Keratinocyte (primary cell): Measurements from ENCODE around the gene C12orf42. TPM values are rescaled to one million over a fixed set of nuclear protein-coding genes. Genes with fewer than 3 reads are reported as not detected.
"Not testable (repeated sequence)": the region's sequence is repeated elsewhere in the genome, so short reads cannot be mapped to it uniquely, and the experiment has no call there.

ENCODE experiments used
- DNase-seq: peaks from one replicate; pipeline ENCODE4 v3.0.0-alpha.2; 2011; ENCODE audit warnings: low read depth, missing footprints, low spot score
- FAIRE-seq: peaks from 2 replicates; lab custom pipeline; 2011; peaks lifted over from hg19 to GRCh38; lab: Jason Lieb, UNC
- H2AFZ ChIP-seq: 2 replicates; pipeline ENCODE4 v1.6.0; 2012; ENCODE audit warnings: low read length, control low read depth, inconsistent platforms; ENCODE audit not compliant: control insufficient read depth
- H3K27ac ChIP-seq: 2 replicates; pipeline ENCODE4 v1.5.1; 2011; ENCODE audit warnings: low read length; ENCODE audit not compliant: control insufficient read depth, insufficient read depth
- H3K27me3 ChIP-seq: 3 replicates; pipeline ENCODE4 v1.6.0; 2011; ENCODE audit warnings: low read length; ENCODE audit not compliant: control insufficient read depth, insufficient read depth; ENCODE audit errors: extremely low read depth
- H3K36me3 ChIP-seq, 2 experiments: 2 replicates in 1 of 2; 3 replicates in 1 of 2; pipeline ENCODE4 v1.5.1; 2011; ENCODE audit warnings: low read length in 2 of 2, mild to moderate bottlenecking in 1 of 2; ENCODE audit not compliant: control insufficient read depth in 2 of 2, insufficient read depth in 2 of 2; ENCODE audit errors: extremely low read depth in 1 of 2
- H3K4me1 ChIP-seq: 3 replicates; pipeline ENCODE4 v1.5.1; 2011; ENCODE audit warnings: low read length; ENCODE audit not compliant: control insufficient read depth, insufficient read depth; ENCODE audit errors: extremely low read depth
- H3K4me2 ChIP-seq: 3 replicates; pipeline ENCODE4 v1.6.0; 2011; ENCODE audit warnings: low read depth, low read length; ENCODE audit not compliant: control insufficient read depth, insufficient read depth; ENCODE audit errors: extremely low read depth
- H3K4me3 ChIP-seq, 3 experiments: fragments of 200-600 bp in 1 of 3; sonication (generic) in 1 of 3; 2 replicates in 2 of 3; 3 replicates in 1 of 3; pipeline ENCODE4 v1.5.1; 2011 to 2016; ENCODE audit warnings: low read length in 3 of 3, mild to moderate bottlenecking in 3 of 3, control low read depth in 2 of 3, inconsistent platforms in 1 of 3, low read depth in 1 of 3, mixed read lengths in 1 of 3, mixed run types in 1 of 3, moderate library complexity in 1 of 3; ENCODE audit not compliant: control insufficient read depth in 2 of 3, insufficient read depth in 2 of 3; ENCODE audit errors: extremely low read depth in 1 of 3
- H3K79me2 ChIP-seq: 2 replicates; pipeline ENCODE4 v1.6.0; 2012; ENCODE audit warnings: low read length; ENCODE audit not compliant: control insufficient read depth, insufficient read depth
- H3K9ac ChIP-seq: 3 replicates; pipeline ENCODE4 v1.6.0; 2011; ENCODE audit warnings: low read length; ENCODE audit not compliant: control insufficient read depth, insufficient read depth; ENCODE audit errors: extremely low read depth
- H3K9me1 ChIP-seq: 3 replicates; pipeline ENCODE4 v1.6.0; 2011; ENCODE audit warnings: low read length; ENCODE audit not compliant: control insufficient read depth, insufficient read depth; ENCODE audit errors: extremely low read depth
- H3K9me3 ChIP-seq: 2 replicates; pipeline ENCODE4 v1.5.1; 2012; ENCODE audit warnings: low read depth, low read length; ENCODE audit not compliant: control insufficient read depth
- H4K20me1 ChIP-seq: 3 replicates; pipeline ENCODE4 v1.6.0; 2011; ENCODE audit warnings: low read length; ENCODE audit not compliant: control insufficient read depth, insufficient read depth; ENCODE audit errors: extremely low read depth
- CTCF ChIP-seq, 3 experiments: IDR thresholded peaks in 1 of 3; conservative IDR thresholded peaks in 1 of 3; optimal IDR thresholded peaks in 1 of 3; 2 replicates in 2 of 3; 3 replicates in 1 of 3; pipeline versions ENCODE3 to v1.5.1; 2011; ENCODE audit warnings: low read length in 3 of 3, mild to moderate bottlenecking in 3 of 3, moderate library complexity in 2 of 3, control low read depth in 1 of 3, inconsistent platforms in 1 of 3; ENCODE audit not compliant: insufficient read depth in 2 of 3; ENCODE audit errors: extremely low read depth in 1 of 3
- EZH2 ChIP-seq: IDR thresholded peaks from one replicate; pipeline ENCODE4 v1.6.1; 2012; ENCODE audit warnings: inconsistent platforms, mild to moderate bottlenecking, low read length, moderate library complexity
- dilution Hi-C: fragments of 300-500 bp; cut with MboI; formaldehyde crosslinking; loops from one replicate; pipeline ENCODE4 v1.7.0; 2020; ENCODE audit warnings: low sequenced_read_pairs; ENCODE audit not compliant: extremely low pct_ligation_motif_present
- polyA plus RNA-seq, 5 experiments: library from polyadenylated mRNA; depleted of rRNA in 3 of 5; stranded (reverse) in 3 of 5; stranded (forward) in 1 of 5; unstranded in 1 of 5; fragments of >200 nt; gene quantifications; 1 replicate in 1 of 5; 2 replicates in 3 of 5; 3 replicates in 1 of 5; pipeline versions ENCODE4 v1.2.1 to v1.2.3, GENCODE V29; 2011 to 2012; ENCODE audit warnings: missing spikeins in 2 of 5, low read depth in 1 of 5, low replicate concordance in 1 of 5

The C12orf42 gene
- polyA plus RNA-seq, 1 donor (not counting 4 experiments of a cell fraction or from before 2014, with no cell fraction given), result 0.08 TPM

DNA sequence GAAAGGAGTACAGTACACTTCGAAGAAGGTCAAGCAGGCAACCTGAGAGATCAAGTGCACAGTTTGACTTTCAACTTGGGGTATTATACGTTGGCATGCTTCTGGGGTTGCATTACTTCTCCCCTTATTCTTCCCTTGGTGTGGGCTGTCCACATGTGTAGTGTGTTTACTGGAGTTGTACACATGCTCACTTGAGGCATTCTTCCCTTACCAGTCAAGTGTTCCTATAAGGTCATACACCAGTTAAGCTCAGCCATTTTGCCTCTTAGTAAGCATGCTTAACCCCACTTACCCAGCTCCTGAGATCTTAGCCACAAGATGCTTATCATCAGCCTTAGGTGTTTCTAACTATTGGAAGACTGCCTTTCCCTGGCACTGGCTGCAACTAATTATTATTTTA is 63.8 kb downstream of the C12orf42 start:
- no peak overlapping the region for H3K4me3 ChIP-seq
- H3K79me2 ChIP-seq, result no peaks in the 10 kb centered on the region
- no peak for DNase-seq
- dilution Hi-C loops, result no loop called here
- no peaks in the 10 kb centered on the region for H3K4me1 ChIP-seq
- H3K27me3 ChIP-seq, result no peaks in the 10 kb centered on the region
- no peak overlapping the region for H3K4me2 ChIP-seq
- TF ChIP-seq EZH2, result no peak
- TF ChIP-seq CTCF (optimal IDR thresholded peaks at IDR 0.05 in 1 of 3, IDR thresholded peaks at IDR 0.05 in 1 of 3, conservative IDR thresholded peaks at IDR 0.05 in 1 of 3; ENCODE audit: extremely low read depth in 1 of 3, insufficient read depth in 2 of 3, low read length in 3 of 3), result no peak
- H3K9ac ChIP-seq, result no peak overlapping the region
- H3K9me1 ChIP-seq, result no peaks in the 10 kb centered on the region
- no peaks in the 10 kb centered on the region for H3K36me3 ChIP-seq
- no peak for FAIRE-seq
- no peak overlapping the region for H3K27ac ChIP-seq
- no peak overlapping the region for H2AFZ ChIP-seq
- no peaks in the 10 kb centered on the region for H4K20me1 ChIP-seq
- no peaks in the 10 kb centered on the region for H3K9me3 ChIP-seq

DNA sequence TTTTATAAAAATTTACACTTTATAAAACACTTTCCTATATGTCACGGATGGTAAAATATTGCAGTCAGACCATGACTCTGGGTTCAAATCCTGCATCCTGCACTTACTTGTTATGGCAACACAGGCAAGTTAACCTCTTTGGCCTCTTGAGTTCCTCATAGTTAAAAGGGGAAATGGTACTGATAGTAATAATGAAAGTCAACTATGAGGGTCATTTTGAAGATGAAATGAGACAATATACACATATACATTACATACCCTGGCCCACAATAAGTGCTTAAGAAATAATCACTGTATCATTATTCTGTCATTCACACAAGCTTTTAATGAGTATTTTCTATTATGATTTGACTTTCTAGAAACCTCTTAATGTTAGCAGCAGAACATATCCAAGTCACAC is 64.4 kb downstream of the C12orf42 start:
- DNase-seq (no peak), FAIRE-seq (no peak)
- H3K27ac ChIP-seq, result no peak overlapping the region
- no peak overlapping the region for H3K9ac ChIP-seq
- no peak overlapping the region for H2AFZ ChIP-seq
- no peaks in the 10 kb centered on the region for H3K9me3 ChIP-seq
- no peaks in the 10 kb centered on the region for H3K4me1 ChIP-seq
- dilution Hi-C loops, result no loop called here
- no peak overlapping the region for H3K4me2 ChIP-seq
- H3K9me1 ChIP-seq, result no peaks in the 10 kb centered on the region
- no peaks in the 10 kb centered on the region for H3K79me2 ChIP-seq
- no peaks in the 10 kb centered on the region for H3K27me3 ChIP-seq
- no peak for TF ChIP-seq EZH2
- H4K20me1 ChIP-seq, result no peaks in the 10 kb centered on the region
- H3K4me3 ChIP-seq, result no peak overlapping the region
- H3K36me3 ChIP-seq, result no peaks in the 10 kb centered on the region

GRCh38 chr12:103425674-103426073 is 70.1 kb downstream of the C12orf42 start:
- H3K9ac ChIP-seq, H2AFZ ChIP-seq, H3K4me1 ChIP-seq, H3K4me3 ChIP-seq, H3K4me2 ChIP-seq, FAIRE-seq, H3K79me2 ChIP-seq, H3K27me3 ChIP-seq, H4K20me1 ChIP-seq, H3K9me1 ChIP-seq, H3K36me3 ChIP-seq, DNase-seq, dilution Hi-C loops, H3K9me3 ChIP-seq, H3K27ac ChIP-seq: not testable (repeated sequence)

- FAIRE-seq, H3K9ac ChIP-seq, H3K4me1 ChIP-seq, DNase-seq, dilution Hi-C loops, H3K9me1 ChIP-seq, H3K27ac ChIP-seq, H3K4me3 ChIP-seq, H3K79me2 ChIP-seq, H3K9me3 ChIP-seq, H4K20me1 ChIP-seq, H2AFZ ChIP-seq, H3K27me3 ChIP-seq, H3K4me2 ChIP-seq, H3K36me3 ChIP-seq: not testable (repeated sequence)
Measured at GRCh38 chr12:103424849-103425586, 70.8 kb downstream of the C12orf42 start.
